ENCODE data around the gene KCTD15.

The KCTD15 gene

GRCh38 chr19:33798681-33799111 is 2.0 kb downstream of the KCTD15 start:
- DNase-seq: no peak

- no peak for DNase-seq
These were observed 2.8 kb downstream of the KCTD15 start for GRCh38 chr19:33799476-33799875.

GRCh38 chr19:33800012-33800680 is 3.5 kb downstream of the KCTD15 start:
- DNase-seq: no peak

- no peak for DNase-seq
These were observed 4.7 kb downstream of the KCTD15 start for GRCh38 chr19:33801411-33801810.

GRCh38 chr19:33802001-33802400 is 5.3 kb downstream of the KCTD15 start:
- no peak for DNase-seq

- DNase-seq: no peak
These were observed 6.1 kb downstream of the KCTD15 start for GRCh38 chr19:33802801-33803200.

- no peak for DNase-seq
These were observed 6.7 kb downstream of the KCTD15 start for GRCh38 chr19:33803383-33803782.

- no peak for DNase-seq
These were observed 7.5 kb downstream of the KCTD15 start for GRCh38 chr19:33804021-33804799.

GRCh38 chr19:33805313-33805712 is 8.6 kb downstream of the KCTD15 start:
- DNase-seq: no peak

GRCh38 chr19:33805840-33806433 is 9.3 kb downstream of the KCTD15 start:
- no peak for DNase-seq

GRCh38 chr19:33806434-33806881 is 9.8 kb downstream of the KCTD15 start:
- no peak for DNase-seq

- DNase-seq: no peak
These were observed 11.7 kb downstream of the KCTD15 start for GRCh38 chr19:33808399-33808798.

GRCh38 chr19:33809960-33810359 is 13.3 kb downstream of the KCTD15 start:
- no peak for DNase-seq

GRCh38 chr19:33810821-33811220 is 14.2 kb downstream of the KCTD15 start:
- no peak for DNase-seq

- no peak for DNase-seq
These were observed 14.6 kb downstream of the KCTD15 start for GRCh38 chr19:33811246-33811645.

GRCh38 chr19:33811736-33812387 is 15.2 kb downstream of the KCTD15 start:
- no peak for DNase-seq

- no peak for DNase-seq
These were observed 16.0 kb downstream of the KCTD15 start for GRCh38 chr19:33812388-33813330.

GRCh38 chr19:33813391-33814101 is 16.9 kb downstream of the KCTD15 start:
- DNase-seq: no peak

GRCh38 chr19:33814181-33815165 is 17.8 kb downstream of the KCTD15 start:
- DNase-seq: no peak
